NCI-H345 treated with DMSO at 0.1 percent for 48 hours (cell line): Measurements from ENCODE around the gene PPP1R12C.
A peak's percentile ranks its signal among the peaks of the same experiment; 100 is the strongest.

Source experiments
- DNase-seq: peaks from one replicate; lab custom pipeline; 2025; ENCODE audit not compliant: unreplicated experiment; lab: John Stamatoyannopoulos, UW

Gene PPP1R12C

DNA sequence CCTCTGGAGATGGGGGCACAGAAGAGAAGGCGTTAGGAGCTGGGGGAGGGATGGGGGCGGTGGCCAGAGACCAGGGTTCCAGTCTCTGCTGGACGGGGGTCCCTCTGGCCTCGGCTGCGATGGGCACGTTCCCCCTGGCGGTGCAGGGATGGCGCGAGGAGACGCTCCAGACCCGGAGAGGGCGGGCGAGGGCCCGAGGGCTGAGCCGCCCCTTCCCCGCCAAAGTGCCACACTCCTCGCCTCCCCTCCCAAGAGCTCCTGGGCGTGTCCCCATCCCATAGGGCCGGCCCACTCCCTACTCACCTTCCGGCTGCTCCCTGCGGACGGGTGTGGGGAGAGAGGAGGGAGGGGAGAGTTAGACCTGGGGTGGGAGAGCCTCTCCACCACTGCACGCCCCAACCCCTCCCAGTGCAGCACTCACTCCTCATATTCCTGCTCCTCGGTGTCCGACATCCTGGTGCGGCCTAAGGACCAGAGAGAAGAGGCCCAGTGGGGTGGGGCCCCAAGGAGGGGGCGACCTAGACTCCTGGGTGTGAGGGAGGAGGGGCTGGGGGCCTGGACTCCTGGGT lies 29.4 kb upstream of the PPP1R12C start:
- DNase-seq, result peak; percentile 33

- DNase-seq, result peak; percentile 1
Observed at GRCh38 chr19:55146078-55146704, 28.8 kb upstream of the PPP1R12C start.

DNA sequence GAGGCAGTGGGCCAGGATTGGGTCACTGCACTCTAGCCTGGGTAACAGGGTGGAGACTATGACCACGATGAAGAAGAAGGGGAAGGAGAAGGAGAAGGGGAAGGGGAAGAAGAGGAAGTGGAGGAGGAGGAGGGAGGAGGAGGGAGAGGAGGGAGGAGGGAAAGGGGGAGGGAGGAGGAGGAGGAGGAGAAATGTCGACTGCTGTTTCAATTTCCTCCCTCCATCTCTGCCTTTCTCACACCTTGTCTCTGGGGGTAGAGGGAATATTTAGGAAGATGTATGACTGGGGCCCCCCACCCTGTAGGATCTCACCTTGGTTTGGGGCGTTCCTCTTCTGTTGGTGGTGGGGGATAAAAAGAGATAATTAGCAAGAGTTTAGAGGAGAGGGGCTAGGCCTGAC lies 27.8 kb upstream of the PPP1R12C start:
- no peak for DNase-seq

DNA sequence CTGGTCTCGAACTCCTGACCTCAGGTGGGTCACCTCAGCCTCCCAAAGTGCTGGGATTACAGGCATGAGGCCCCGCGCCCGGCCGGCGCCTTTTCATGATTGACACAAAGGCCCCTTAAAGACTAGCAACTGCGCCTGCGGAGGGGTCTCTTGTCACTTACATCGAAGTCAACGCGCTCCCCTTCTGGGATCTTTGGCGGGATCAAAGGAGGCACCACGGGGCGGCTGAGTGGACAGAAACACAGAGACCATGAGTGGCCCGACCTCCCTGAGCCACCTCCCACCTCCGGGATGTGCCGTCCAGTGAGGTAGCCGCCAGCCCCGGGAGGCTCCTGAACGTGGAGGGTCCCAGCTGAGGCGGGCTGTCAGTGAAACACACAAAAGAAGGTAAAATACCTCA lies 24.3 kb upstream of the PPP1R12C start:
- DNase-seq, result no peak

DNA sequence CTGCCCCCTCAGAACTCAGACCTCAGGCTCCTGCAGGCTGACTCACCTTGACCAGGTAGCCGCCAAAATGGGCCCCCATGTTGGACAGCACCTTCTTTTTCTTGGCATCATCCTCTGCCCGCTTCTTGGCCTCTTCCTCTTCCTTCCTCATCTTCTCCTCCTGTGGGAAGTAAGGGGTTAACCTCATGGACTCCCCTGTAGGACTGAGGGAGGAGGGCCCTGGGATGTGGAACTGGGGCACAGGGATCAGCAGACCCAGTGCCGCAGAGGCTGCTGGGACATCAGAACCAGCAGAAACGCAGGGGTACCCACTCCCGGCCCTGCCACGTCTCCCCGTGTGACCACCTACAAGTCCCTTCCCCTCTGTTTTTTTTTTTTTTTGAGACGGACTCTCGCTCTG lies 20.5 kb upstream of the PPP1R12C start:
- DNase-seq, result no peak

DNA sequence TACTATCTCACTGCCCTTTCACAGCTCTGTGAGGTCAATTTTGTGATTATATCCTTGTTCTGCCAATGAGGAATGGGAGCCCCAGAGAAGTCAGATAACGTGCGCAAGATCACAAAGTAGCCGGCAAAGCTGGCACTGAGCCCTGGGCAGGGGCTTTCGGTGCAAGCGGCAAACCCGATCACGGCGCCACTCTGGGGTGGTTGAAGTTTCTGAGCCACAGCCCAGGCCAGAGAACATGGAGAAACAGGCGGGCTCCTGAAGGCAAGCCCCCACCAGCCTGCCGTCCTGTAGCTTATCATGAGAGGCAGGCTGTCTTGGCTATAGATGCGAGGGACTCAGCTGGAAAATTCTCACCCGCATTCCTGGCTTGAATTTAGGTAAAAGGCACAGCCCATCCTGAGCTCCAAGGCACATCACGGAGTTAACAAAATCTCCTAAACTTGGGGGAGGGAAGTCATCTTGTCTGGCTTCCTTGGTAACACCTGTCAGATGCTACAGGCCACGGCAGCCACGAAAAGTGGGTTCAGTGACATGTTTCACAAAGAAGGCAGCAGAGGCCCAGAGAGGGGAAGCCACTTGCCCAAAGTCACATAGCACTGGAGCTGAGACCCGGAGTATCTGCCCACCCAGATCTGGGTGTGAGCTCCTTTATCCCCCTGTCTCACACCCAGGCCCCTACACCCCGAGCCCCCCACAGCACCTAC lies 19.1 kb upstream of the PPP1R12C start:
- DNase-seq, result no peak

- DNase-seq, result no peak
Observed at GRCh38 chr19:55134736-55135135, 17.3 kb upstream of the PPP1R12C start.

GRCh38 chr19:55133639-55134444 lies 16.4 kb upstream of the PPP1R12C start:
- DNase-seq, result no peak

DNA sequence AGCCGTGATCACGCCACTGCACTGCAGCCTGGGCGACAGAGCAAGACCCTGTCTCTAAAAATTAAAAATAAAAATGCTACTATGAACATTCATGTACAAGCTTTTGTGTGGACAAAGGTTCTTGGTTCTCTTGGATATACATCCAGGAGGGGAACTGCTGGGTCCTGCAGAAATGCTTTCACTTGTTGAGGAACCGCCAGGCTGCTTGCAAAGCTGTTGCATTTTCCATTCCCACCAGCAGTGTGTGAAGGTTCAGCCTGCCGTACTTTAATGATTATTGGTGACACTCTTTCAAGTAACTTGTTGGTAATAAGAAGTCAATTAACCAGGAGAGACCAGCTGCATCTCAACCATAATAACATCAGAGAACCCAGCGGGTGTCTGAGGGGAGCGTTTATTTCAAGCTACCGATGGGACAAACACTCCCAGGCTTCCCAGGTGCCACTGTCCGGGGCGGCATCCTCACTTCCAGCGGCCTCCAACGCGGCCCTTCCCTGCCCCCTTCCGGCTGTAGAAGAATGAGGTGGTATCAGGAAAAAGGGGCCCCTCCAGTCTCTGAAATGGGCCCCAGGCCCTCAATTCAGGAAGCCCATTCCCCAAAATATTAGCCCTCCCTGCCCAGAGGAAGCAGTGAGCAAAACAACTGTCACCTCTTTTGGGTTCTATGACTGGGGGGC lies 15.2 kb upstream of the PPP1R12C start:
- DNase-seq, result no peak

DNA sequence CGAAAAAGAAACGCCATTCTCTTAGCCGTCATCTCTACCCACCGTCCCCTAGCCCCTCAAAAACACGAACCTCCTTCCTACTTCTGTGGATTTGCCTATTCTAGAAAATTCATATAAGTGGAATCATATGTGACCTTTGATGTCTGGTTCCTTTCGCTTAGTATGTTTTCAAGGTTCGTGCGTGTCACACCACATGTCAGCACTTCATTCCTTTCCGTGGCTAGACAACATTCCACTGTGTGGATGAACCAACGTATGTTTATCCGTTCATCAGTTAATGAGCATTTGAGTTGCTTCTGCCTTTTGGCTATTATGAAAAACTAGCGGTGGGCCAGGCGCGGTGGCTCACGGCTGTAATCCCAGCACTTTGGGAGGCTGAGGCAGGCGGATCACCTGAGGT lies 14.0 kb upstream of the PPP1R12C start:
- DNase-seq, result no peak

- DNase-seq, result no peak
Observed at GRCh38 chr19:55119053-55119452, 1.6 kb upstream of the PPP1R12C start.

DNA sequence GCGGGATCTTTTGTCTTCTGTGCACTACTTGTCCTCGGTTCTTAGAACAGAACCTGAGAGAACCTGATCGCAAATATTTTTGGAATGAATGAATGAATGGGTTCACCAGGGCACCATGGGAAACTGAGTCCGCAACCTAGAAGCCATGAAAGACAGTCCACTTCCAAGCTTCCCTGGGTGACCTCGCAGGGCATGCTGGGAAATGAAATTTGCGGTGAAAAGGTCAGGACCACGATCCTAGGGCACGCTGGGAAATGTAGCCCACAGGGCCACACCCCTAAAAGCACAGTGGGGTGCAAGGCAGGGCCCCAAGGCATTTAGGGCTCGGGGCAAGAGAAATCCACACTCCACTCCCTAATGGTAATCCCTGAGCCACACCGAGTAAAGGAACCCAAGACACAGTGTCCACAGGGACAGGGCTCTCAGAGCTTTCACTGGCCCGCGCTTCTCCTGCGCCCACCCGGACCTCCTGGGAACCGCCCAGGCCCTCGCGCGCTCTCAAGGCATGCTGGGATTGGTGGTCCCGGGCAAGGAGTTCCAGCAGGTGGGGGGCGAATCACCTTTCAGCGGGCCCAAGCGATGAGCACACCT lies 1.1 kb upstream of the PPP1R12C start:
- no peak for DNase-seq

GRCh38 chr19:55117663-55118391 lies 390 bp upstream of the PPP1R12C start:
- peak; percentile 82 for DNase-seq

- no peak for DNase-seq
Observed at GRCh38 chr19:55116232-55116858, 1.1 kb downstream of the PPP1R12C start.

DNA sequence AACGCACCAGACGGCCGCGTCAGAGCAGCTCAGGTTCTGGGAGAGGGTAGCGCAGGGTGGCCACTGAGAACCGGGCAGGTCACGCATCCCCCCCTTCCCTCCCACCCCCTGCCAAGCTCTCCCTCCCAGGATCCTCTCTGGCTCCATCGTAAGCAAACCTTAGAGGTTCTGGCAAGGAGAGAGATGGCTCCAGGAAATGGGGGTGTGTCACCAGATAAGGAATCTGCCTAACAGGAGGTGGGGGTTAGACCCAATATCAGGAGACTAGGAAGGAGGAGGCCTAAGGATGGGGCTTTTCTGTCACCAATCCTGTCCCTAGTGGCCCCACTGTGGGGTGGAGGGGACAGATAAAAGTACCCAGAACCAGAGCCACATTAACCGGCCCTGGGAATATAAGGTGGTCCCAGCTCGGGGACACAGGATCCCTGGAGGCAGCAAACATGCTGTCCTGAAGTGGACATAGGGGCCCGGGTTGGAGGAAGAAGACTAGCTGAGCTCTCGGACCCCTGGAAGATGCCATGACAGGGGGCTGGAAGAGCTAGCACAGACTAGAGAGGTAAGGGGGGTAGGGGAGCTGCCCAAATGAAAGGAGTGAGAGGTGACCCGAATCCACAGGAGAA lies 1.9 kb downstream of the PPP1R12C start:
- DNase-seq, result no peak

- no peak for DNase-seq
Observed at GRCh38 chr19:55114566-55115145, 2.8 kb downstream of the PPP1R12C start.

- DNase-seq, result no peak
Observed at GRCh38 chr19:55113570-55114039, 3.8 kb downstream of the PPP1R12C start.

DNA sequence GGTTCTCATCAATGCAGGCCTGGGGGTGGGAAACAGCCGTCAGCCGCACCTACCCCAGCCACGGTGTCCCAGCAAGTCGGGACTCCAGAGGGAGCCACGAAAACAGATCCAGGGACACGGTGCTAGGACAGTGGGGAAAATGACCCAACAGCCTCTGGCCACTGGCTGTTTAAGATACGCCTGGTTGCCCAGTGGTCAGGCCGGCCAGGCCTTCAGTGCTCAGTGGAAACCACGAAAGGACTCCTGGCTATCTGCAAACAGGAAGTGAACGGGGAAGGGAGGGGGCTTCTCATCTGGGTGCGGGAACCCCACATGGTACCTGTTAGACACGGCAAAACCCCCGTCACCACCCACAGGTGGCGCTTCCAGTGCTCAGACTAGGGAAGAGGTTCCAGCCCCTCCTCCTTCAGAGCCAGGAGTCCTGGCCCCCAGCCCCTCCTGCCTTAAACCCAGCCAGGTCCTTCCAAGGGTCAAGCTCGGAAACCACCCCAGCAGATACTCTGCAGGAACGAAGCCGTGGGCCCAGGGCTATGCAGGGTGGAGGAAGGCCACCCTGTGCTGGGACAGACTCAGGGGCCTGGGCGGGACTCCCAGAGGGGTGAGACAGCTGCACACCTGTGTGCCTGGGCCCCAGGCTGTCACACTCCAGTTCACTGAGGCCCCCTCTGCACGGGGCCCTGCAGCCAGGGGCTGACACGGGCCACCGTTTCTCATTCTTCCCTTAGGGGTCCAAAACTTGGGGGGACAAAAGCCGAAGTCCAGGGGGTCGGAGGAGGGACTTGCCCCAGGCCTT lies 4.5 kb downstream of the PPP1R12C start:
- no peak for DNase-seq
